Vagina (tissue), 2 donors: ENCODE results near the gene SCUBE1. TPM values are rescaled to one million over a fixed set of nuclear protein-coding genes. Genes with fewer than 3 reads are reported as not detected.

ENCODE experiments used
- DNase-seq, 2 donors: peaks; one replicate each; pipeline ENCODE4 v3.0.0-alpha.2; 2017; ENCODE audit errors: extremely low spot score in 2 of 2
- H3K27ac ChIP-seq: fragments of 200-600 bp; sonication (generic); one replicate; pipeline ENCODE4 v1.5.1; 2019
- H3K27me3 ChIP-seq: fragments of 200-600 bp; sonication (generic); one replicate; pipeline ENCODE4 v1.5.1; 2019
- H3K36me3 ChIP-seq, 2 donors: fragments of 200-600 bp; sonication (generic); one replicate each; pipeline ENCODE4 v1.5.1; 2017 to 2019
- H3K4me1 ChIP-seq: fragments of 200-600 bp; sonication (generic); one replicate; pipeline ENCODE4 v1.5.1; 2019
- H3K4me3 ChIP-seq, 2 donors: fragments of 200-600 bp; sonication (generic); 1 replicate in 1 of 2; 2 replicates in 1 of 2; pipeline ENCODE4 v1.5.1; 2016 to 2019
- H3K9me3 ChIP-seq: fragments of 200-600 bp; sonication (generic); one replicate; pipeline ENCODE4 v1.5.1; 2019
- POLR2A ChIP-seq, 2 donors: fragments of 450-650 bp; IDR thresholded peaks; one replicate each; pipeline ENCODE4 v1.6.1; 2017; ENCODE audit warnings: antibody characterized with exemption in 2 of 2, mild to moderate bottlenecking in 2 of 2, moderate library complexity in 2 of 2
- POLR2AphosphoS5 ChIP-seq, 2 donors: sonication (generic); formaldehyde crosslinking; IDR thresholded peaks; one replicate each; pipeline ENCODE4 v1.9.0; 2017; ENCODE audit warnings: antibody characterized with exemption in 2 of 2, mild to moderate bottlenecking in 2 of 2, low read depth in 1 of 2; ENCODE audit not compliant: insufficient read depth in 1 of 2
- intact Hi-C: fragments of 100-400 bp; cut with DNase I; formaldehyde crosslinking; loops from one replicate; pipeline ENCODE4 v1.15.1; 2023
- total RNA-seq: library from RNA; depleted of rRNA; stranded (reverse); fragments of >200 nt; gene quantifications from one replicate; pipeline ENCODE4 v1.2.3, GENCODE V29; 2016
- TF ChIP-seq, protein P1 (sequence below), 3 experiments: fragments of 450-650 bp in 2 of 3; fragments of 200-600 bp in 1 of 3; sonication (generic) in 1 of 3; IDR thresholded peaks; one replicate each; pipeline ENCODE4 v1.5.1; 2017 to 2019; ENCODE audit warnings: antibody characterized with exemption in 3 of 3, mild to moderate bottlenecking in 2 of 3, moderate library complexity in 2 of 3

The SCUBE1 gene
- total RNA-seq, 1 donor from 2014 or later, result 6.9 TPM

DNA sequence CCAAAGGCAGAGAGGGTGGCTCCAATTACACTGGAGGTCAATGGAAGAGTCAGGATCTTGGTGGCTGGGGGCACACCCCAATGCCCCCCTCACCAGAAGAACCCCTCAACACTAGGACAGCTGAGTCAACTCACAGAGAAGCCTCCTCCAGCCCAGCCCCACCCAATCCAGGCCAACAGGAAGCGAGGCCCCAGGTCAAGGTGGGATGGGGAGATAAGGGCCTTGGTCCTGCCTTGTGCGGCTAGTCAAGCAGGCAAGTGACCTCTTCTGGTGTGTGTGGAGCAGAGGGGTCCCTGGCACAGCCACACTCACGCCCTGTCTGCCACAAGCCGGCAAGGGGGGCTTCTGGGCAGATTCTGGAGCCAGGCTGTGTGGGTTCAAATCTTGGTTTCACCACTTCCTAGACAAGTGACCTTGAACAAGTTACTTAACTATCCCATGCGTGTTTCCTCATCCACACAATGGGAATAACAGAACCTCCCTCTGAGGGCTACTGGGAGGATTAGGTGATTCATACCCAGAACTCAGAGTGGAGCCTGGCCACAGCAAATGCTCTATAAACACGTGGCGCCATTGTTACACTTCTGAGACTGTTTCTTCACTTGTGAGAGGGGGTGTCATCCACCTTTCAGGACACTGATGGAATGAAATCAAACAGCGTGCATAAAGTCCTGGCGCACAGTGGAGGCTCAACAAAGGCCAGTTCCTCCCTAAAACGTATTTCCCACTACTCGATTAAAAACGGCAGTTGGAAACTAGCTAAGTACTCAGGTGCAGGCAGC, 159.5 kb downstream of the SCUBE1 start:
- Histone ChIP-seq H3K36me3 (peaks cover 0 to 12% of the 10 kb centered on the region in 2 donors), H3K4me3 (no peak overlapping the region), H3K27me3 (no peaks in the 10 kb centered on the region), H3K9me3 (no peaks in the 10 kb centered on the region), H3K4me1 (peaks cover 28% of the 10 kb centered on the region), H3K27ac (no peak overlapping the region)
- TF ChIP-seq POLR2A (IDR thresholded peaks at IDR 0.05) (no peak), POLR2AphosphoS5 (IDR thresholded peaks at IDR 0.05; ENCODE audit: insufficient read depth in 1 of 2, low read depth in 1 of 2) (no peak)
- TF ChIP-seq, protein P1, sequence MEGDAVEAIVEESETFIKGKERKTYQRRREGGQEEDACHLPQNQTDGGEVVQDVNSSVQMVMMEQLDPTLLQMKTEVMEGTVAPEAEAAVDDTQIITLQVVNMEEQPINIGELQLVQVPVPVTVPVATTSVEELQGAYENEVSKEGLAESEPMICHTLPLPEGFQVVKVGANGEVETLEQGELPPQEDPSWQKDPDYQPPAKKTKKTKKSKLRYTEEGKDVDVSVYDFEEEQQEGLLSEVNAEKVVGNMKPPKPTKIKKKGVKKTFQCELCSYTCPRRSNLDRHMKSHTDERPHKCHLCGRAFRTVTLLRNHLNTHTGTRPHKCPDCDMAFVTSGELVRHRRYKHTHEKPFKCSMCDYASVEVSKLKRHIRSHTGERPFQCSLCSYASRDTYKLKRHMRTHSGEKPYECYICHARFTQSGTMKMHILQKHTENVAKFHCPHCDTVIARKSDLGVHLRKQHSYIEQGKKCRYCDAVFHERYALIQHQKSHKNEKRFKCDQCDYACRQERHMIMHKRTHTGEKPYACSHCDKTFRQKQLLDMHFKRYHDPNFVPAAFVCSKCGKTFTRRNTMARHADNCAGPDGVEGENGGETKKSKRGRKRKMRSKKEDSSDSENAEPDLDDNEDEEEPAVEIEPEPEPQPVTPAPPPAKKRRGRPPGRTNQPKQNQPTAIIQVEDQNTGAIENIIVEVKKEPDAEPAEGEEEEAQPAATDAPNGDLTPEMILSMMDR (IDR thresholded peaks at IDR 0.05), result no peak
- intact Hi-C loops, result no loop called here
- no peak for DNase-seq

DNA sequence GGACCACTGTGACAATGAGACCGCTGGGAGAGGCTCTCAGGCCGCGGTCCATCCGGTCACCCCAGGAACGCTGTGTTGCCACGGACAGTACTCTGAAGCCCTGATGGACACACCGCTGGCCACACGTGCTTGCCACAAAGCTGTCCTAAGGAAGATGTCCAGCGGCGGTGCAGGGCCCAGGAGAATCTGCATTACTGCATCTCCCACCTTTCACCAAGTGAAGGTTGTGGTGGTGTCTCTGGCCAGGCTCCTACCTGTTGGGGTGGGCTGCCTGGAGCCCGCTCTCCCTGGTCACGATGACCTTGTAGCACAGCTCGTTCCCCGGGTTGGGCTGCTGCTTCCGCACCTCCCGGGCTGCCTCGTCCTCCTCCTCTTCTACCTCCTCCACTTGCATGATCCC, 160.4 kb downstream of the SCUBE1 start:
- Histone ChIP-seq H3K27ac (no peak overlapping the region), H3K27me3 (no peaks in the 10 kb centered on the region), H3K4me3 (no peak overlapping the region), H3K36me3 (peaks cover 0 to 16% of the 10 kb centered on the region in 2 donors), H3K4me1 (peaks cover 21% of the 10 kb centered on the region), H3K9me3 (no peaks in the 10 kb centered on the region)
- TF ChIP-seq, protein P1 (IDR thresholded peaks at IDR 0.05), result no peak
- TF ChIP-seq POLR2A (IDR thresholded peaks at IDR 0.05) (no peak), POLR2AphosphoS5 (IDR thresholded peaks at IDR 0.05; ENCODE audit: insufficient read depth in 1 of 2, low read depth in 1 of 2) (no peak)
- no peak for DNase-seq
- intact Hi-C loops, result no loop called here

DNA sequence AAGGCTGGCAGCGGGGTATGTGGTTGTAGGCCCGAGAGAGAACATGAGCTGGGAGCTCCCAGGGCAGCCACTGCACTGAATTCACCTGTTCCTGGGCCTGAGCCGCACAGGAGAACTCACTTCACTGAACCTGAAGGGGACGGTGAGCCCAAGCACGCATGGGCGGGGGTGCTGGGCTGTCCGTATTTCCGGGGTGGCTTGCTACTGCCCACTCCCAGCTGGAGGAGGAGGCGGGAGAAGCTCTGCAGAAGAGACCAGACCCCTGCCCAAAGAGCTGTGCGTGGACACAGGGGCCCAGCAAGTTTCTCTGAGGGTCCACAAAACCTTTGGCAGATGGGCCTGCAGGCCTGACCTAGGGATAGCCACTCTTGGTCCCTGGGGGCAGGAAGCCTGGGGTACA, 161.1 kb downstream of the SCUBE1 start:
- Histone ChIP-seq H3K9me3 (no peaks in the 10 kb centered on the region), H3K4me3 (no peak overlapping the region), H3K36me3 (peaks cover 0 to 16% of the 10 kb centered on the region in 2 donors), H3K27me3 (no peaks in the 10 kb centered on the region), H3K4me1 (peaks cover 20% of the 10 kb centered on the region), H3K27ac (no peak overlapping the region)
- TF ChIP-seq POLR2AphosphoS5 (IDR thresholded peaks at IDR 0.05; ENCODE audit: insufficient read depth in 1 of 2, low read depth in 1 of 2), result no peak
- TF ChIP-seq, protein P1 (IDR thresholded peaks at IDR 0.05), result no peak
- no peak for TF ChIP-seq POLR2A (IDR thresholded peaks at IDR 0.05)
- intact Hi-C loops, result no loop called here
- DNase-seq, result no peak

DNA sequence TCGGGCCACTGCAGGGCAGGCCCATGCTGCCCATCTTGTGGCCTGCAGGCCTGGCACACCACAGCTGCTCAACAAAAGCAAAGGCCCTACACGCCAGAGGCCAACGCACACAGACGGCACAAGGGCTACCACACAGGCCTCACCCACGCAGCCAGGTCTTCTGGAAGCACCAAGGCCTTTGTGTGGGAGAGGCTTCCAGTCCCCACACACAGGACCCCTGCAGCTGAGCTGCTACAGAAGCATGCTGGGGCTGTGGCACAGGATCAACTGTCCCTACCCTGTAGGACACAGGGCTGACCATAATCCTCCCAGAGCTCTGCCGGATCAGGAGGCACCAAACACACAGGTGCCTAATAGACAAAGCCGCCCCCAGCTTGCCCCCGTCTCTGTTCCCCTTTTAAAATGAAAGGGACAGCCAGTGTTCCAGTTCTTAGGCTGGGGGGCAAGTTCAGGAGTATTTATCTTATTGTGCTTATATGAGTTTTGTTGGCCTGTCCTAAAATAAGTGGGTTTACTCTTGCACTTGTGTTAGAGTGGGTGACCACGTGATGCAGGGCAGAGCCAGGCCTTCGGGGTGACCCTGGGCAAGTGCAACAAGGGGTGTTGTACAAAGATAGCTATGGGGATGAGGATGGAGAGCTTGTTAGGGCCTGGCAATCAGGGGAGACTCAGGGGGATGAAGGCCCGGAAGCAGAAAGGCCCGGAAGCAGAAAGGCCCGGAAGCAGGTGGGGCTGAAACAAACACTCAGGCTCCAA, 161.7 kb downstream of the SCUBE1 start:
- Histone ChIP-seq H3K4me1 (peaks cover 20% of the 10 kb centered on the region), H3K9me3 (no peaks in the 10 kb centered on the region), H3K27me3 (no peaks in the 10 kb centered on the region), H3K4me3 (no peak overlapping the region), H3K36me3 (peaks cover 0 to 16% of the 10 kb centered on the region in 2 donors), H3K27ac (no peak overlapping the region)
- no peak for DNase-seq
- TF ChIP-seq POLR2AphosphoS5 (IDR thresholded peaks at IDR 0.05; ENCODE audit: insufficient read depth in 1 of 2, low read depth in 1 of 2) (no peak), POLR2A (IDR thresholded peaks at IDR 0.05) (no peak)
- TF ChIP-seq, protein P1 (IDR thresholded peaks at IDR 0.05), result no peak
- intact Hi-C loops, result no loop called here
